HFFc6 (cell line): ENCODE measurements around the gene COL9A3. TPM values are rescaled to one million over a fixed set of nuclear protein-coding genes. Genes with fewer than 3 reads are reported as not detected.

Experiments used
- DNase-seq: peaks from one replicate; pipeline ENCODE4 v3.0.0-alpha.2; 2018
- H3K27ac Mint-ChIP-seq: 2 replicates; pipeline ENCODE4 v1.8.0; 2020; ENCODE audit warnings: mild to moderate bottlenecking, mixed read lengths
- H3K27me3 Mint-ChIP-seq: 2 replicates; pipeline ENCODE4 v1.8.0; 2021; ENCODE audit warnings: mild to moderate bottlenecking, moderate library complexity, mixed read lengths; ENCODE audit not compliant: insufficient read depth
- H3K36me3 Mint-ChIP-seq: 2 replicates; pipeline ENCODE4 v1.8.0; 2021; ENCODE audit warnings: low read depth, mixed read lengths
- H3K4me1 Mint-ChIP-seq: 2 replicates; pipeline ENCODE4 v1.8.0; 2020; ENCODE audit warnings: low read depth, mixed read lengths
- H3K4me3 Mint-ChIP-seq: 2 replicates; pipeline ENCODE4 v1.8.0; 2020; ENCODE audit warnings: mild to moderate bottlenecking, moderate library complexity, mixed read lengths
- H3K9me3 Mint-ChIP-seq: 2 replicates; pipeline ENCODE4 v1.8.0; 2020; ENCODE audit warnings: mild to moderate bottlenecking, mixed read lengths
- CTCF ChIP-seq: fragments of 200-600 bp; sonication (generic); IDR thresholded peaks from 2 replicates; pipeline ENCODE4 v1.5.0; 2021; ENCODE audit warnings: antibody characterized with exemption, mild to moderate bottlenecking
- total RNA-seq, 6 experiments: library from RNA; stranded (reverse); fragmentation: NEBNext Ultra II Directional; extraction: Animal tissue kit (Norgen Biotek cat#: 25700); gene quantifications; 2 replicates in 1 of 6; 3 replicates in 5 of 6; pipeline ENCODE4 v1.2.3, GENCODE V29; 2021

Gene COL9A3
- total RNA-seq, 6 experiments from 2014 or later = 0.07 to 0.34 (median 0.09) TPM; not detected in 3

DNA sequence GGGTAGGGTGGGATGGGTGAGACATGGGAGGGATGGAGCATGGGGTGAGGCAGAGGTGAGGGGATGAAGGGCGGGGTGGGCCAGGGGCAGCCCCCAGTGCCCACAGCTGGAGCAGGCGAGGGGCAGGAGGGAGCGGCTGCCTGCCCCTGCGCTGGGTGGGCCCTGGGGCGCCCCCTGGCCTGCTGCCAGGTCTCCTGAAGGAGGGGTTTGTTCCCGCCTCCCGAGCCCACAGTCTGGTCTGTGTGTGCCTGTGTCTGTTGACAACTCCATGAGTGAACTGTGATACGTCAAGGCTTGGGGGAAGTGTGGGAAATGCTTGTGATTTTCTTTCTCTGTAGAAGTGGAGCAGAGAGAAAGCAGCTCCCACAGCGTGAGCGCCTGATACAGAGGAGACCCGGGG, 31.5 kb upstream of the COL9A3 start:
- Mint-ChIP-seq H3K27ac (no peak overlapping the region), H3K27me3 (peaks cover 3% of the 10 kb centered on the region), H3K9me3 (no peaks in the 10 kb centered on the region), H3K4me1 (no peaks in the 10 kb centered on the region; the same call in 1 of the 2 replicates), H3K36me3 (no peaks in the 10 kb centered on the region), H3K4me3 (no peak overlapping the region)
- no peak for DNase-seq
- no peak for TF ChIP-seq CTCF

- Mint-ChIP-seq H3K27ac (no peak overlapping the region), H3K27me3 (peaks cover 3% of the 10 kb centered on the region), H3K4me3 (no peak overlapping the region), H3K9me3 (no peaks in the 10 kb centered on the region), H3K4me1 (peaks cover 2% of the 10 kb centered on the region), H3K36me3 (no peaks in the 10 kb centered on the region)
- no peak for DNase-seq
- no peak for TF ChIP-seq CTCF
These were observed 30.7 kb upstream of the COL9A3 start for GRCh38 chr20:62786157-62786556.

DNA sequence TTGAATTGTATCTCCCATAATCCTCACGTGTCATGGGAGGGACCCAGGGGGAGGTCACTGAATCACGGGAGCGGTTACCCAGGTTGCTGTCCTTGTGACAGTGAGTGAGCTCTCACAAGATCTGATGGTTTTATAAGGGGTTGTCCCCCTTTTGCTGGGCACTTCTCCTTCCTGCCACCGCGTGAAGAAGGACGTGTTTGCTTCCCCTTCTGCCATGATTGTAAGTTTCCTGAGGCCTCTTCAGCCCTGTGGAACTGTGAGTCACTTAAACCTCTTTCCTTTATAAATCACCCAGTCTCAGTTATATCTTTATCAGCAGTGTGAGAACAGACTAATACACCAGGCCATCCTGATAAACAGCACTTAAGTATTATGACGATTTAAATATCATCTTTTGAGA, 29.5 kb upstream of the COL9A3 start:
- DNase-seq = no peak
- Mint-ChIP-seq H3K4me1 (peaks cover 14% of the 10 kb centered on the region), H3K27ac (no peak overlapping the region), H3K9me3 (no peaks in the 10 kb centered on the region), H3K4me3 (no peak overlapping the region), H3K36me3 (no peaks in the 10 kb centered on the region), H3K27me3 (peaks cover 3% of the 10 kb centered on the region)
- no peak for TF ChIP-seq CTCF

- Mint-ChIP-seq H3K27ac (no peak overlapping the region), H3K4me3 (no peak overlapping the region), H3K4me1 (peaks cover 19% of the 10 kb centered on the region), H3K36me3 (no peaks in the 10 kb centered on the region), H3K27me3 (peaks cover 3% of the 10 kb centered on the region), H3K9me3 (no peaks in the 10 kb centered on the region)
- DNase-seq = no peak
- no peak for TF ChIP-seq CTCF
These were observed 29.0 kb upstream of the COL9A3 start for GRCh38 chr20:62787866-62788265.

DNA sequence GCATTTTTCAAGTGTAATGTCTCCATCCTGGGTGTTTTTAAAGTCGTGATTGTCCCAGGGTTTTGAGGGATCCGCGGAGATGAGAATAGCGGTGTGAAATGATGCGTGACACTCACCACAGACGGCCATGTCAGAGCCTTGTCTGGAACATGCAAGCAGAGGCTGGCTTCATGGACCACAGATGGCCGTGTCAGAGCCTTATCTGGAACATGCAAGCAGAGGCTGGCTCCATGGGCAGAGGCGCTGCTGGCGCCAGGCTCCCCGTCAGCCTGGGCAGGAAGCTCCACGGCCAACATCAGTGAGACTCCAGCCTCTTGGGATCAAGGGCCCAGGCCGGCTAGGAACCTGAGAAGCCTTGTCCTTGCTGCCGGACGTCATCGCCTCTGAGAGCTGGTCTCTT, 28.2 kb upstream of the COL9A3 start:
- H3K27me3 Mint-ChIP-seq = peaks cover 3% of the 10 kb centered on the region
- DNase-seq = no peak
- H3K36me3 Mint-ChIP-seq = no peaks in the 10 kb centered on the region
- no peaks in the 10 kb centered on the region for H3K9me3 Mint-ChIP-seq
- H3K27ac Mint-ChIP-seq = no peak overlapping the region
- H3K4me1 Mint-ChIP-seq = peaks cover 25% of the 10 kb centered on the region
- TF ChIP-seq CTCF = no peak
- no peak overlapping the region for H3K4me3 Mint-ChIP-seq

DNA sequence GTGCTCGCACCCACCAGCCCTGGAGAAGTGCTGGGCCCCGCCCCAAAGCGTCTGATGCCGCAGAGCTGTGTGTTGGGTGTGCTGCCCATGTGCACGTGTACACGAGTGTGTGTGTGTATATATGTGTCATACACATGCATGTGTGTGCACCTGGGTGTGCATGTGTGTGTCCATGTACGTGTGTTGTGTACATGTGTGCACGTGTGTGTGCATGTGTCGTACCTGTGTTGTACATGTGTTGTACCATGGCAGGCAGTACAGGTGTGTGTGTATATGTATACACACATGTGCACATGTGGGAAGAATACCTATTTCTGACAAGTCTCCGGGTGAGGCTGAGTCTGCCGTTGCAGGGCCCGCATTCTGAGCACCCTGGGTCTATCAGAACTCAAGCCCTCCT, 26.8 kb upstream of the COL9A3 start:
- no peaks in the 10 kb centered on the region for H3K36me3 Mint-ChIP-seq
- no peak for DNase-seq
- peaks cover 3% of the 10 kb centered on the region for H3K27me3 Mint-ChIP-seq
- H3K4me1 Mint-ChIP-seq = peaks cover 25% of the 10 kb centered on the region
- H3K9me3 Mint-ChIP-seq = no peaks in the 10 kb centered on the region
- no peak overlapping the region for H3K4me3 Mint-ChIP-seq
- no peak overlapping the region for H3K27ac Mint-ChIP-seq
- TF ChIP-seq CTCF = no peak
